Smooth muscle cell (in vitro differentiated cells): ENCODE measurements around the gene KCNAB1. TPM values are rescaled to one million over a fixed set of nuclear protein-coding genes. Genes with fewer than 3 reads are reported as not detected.

ENCODE experiments used
- DNase-seq: peaks from one replicate; lab custom pipeline; 2025; ENCODE audit not compliant: unreplicated experiment; lab: John Stamatoyannopoulos, UW
- H2AFZ ChIP-seq: fragments of 200-600 bp; sonication (generic); 2 replicates; pipeline ENCODE4 v1.6.0; 2016; ENCODE audit warnings: antibody characterized with exemption, low read depth, mild to moderate bottlenecking
- H3F3A ChIP-seq: fragments of 200-600 bp; sonication (generic); 2 replicates; pipeline ENCODE4 v1.6.0; 2017; ENCODE audit warnings: antibody characterized with exemption, low read depth
- H3K27ac ChIP-seq: fragments of 200-600 bp; sonication (generic); 2 replicates; pipeline ENCODE4 v1.5.1; 2016; ENCODE audit warnings: low read depth, mild to moderate bottlenecking
- H3K27me3 ChIP-seq: fragments of 200-600 bp; sonication (generic); 2 replicates; pipeline ENCODE4 v1.6.1; 2016; ENCODE audit warnings: low read depth, mild to moderate bottlenecking
- H3K36me3 ChIP-seq: fragments of 200-600 bp; sonication (generic); 2 replicates; pipeline ENCODE4 v1.5.1; 2016; ENCODE audit warnings: low read depth
- H3K4me1 ChIP-seq: fragments of 200-600 bp; sonication (generic); 2 replicates; pipeline ENCODE4 v1.5.1; 2016; ENCODE audit warnings: low read depth
- H3K4me2 ChIP-seq: fragments of 200-600 bp; sonication (generic); 2 replicates; pipeline ENCODE4 v1.6.0; 2016; ENCODE audit warnings: mild to moderate bottlenecking
- H3K4me3 ChIP-seq: fragments of 200-600 bp; sonication (generic); 2 replicates; pipeline ENCODE4 v1.5.1; 2016; ENCODE audit warnings: mild to moderate bottlenecking
- H3K79me2 ChIP-seq: fragments of 200-600 bp; sonication (generic); 2 replicates; pipeline ENCODE4 v1.6.0; 2016; ENCODE audit warnings: low read depth, mild to moderate bottlenecking
- H3K9ac ChIP-seq: fragments of 200-600 bp; sonication (generic); 2 replicates; pipeline ENCODE4 v1.6.0; 2016; ENCODE audit warnings: low read depth
- H3K9me3 ChIP-seq: fragments of 200-600 bp; sonication (generic); replicated peaks from 2 replicates; pipeline ENCODE4 v1.5.1; 2016; ENCODE audit warnings: low read depth
- H4K20me1 ChIP-seq: fragments of 200-600 bp; sonication (generic); 2 replicates; pipeline ENCODE4 v1.6.0; 2016; ENCODE audit warnings: low read depth
- WGBS: methylation state at CpG from one replicate; pipeline ENCODE4 v1.1.7; 2016; ENCODE audit warnings: low lambda C conversion rate; 5-methylcytosine and 5-hydroxymethylcytosine counted together
- polyA plus RNA-seq: library from polyadenylated mRNA; unstranded; fragments of >200 nt; fragmentation: Nextera tagmentation; extraction: Ambion mirVana; gene quantifications from 2 replicates; pipeline ENCODE4 v1.2.1, GENCODE V29; 2016
- total RNA-seq: library from RNA; depleted of rRNA; stranded (reverse); fragments of >200 nt; gene quantifications from 2 replicates; pipeline ENCODE4 v1.2.3, GENCODE V29; 2014
- TF ChIP-seq, protein P1 (sequence below): fragments of 200-600 bp; sonication (generic); IDR thresholded peaks from 2 replicates; pipeline ENCODE4 v1.5.1; 2017; ENCODE audit warnings: borderline replicate concordance, mild to moderate bottlenecking, antibody characterized with exemption; ENCODE audit not compliant: insufficient read depth, poor library complexity, severe bottlenecking

The KCNAB1 gene
- total and polyA plus RNA-seq, 2 experiments from 2014 or later: 0.36 to 1.0 TPM

DNA sequence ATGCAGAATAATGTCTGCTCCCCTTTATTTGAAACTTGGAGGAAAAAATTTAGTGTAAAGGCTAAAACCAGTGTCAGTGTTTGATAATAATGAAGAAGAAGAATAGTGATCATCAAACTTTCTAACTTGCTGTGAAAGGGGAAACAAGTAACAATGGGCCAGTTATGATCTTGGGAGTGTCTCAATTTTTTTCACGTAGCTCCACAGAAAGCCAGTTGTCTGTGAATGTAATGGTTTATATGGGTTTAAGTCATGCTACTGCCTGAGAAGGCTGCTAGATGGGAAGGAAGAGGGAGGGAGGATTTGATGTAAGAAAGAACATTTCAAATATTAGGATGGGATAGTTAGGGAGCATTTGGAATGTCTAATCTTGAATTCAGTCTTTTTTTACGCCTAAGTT lies 455.7 kb downstream of the KCNAB1 start:
- no peak overlapping the region for H3K4me3 ChIP-seq
- no peak overlapping the region for H2AFZ ChIP-seq
- H3K79me2 ChIP-seq: no peaks in the 10 kb centered on the region
- TF ChIP-seq, protein P1, sequence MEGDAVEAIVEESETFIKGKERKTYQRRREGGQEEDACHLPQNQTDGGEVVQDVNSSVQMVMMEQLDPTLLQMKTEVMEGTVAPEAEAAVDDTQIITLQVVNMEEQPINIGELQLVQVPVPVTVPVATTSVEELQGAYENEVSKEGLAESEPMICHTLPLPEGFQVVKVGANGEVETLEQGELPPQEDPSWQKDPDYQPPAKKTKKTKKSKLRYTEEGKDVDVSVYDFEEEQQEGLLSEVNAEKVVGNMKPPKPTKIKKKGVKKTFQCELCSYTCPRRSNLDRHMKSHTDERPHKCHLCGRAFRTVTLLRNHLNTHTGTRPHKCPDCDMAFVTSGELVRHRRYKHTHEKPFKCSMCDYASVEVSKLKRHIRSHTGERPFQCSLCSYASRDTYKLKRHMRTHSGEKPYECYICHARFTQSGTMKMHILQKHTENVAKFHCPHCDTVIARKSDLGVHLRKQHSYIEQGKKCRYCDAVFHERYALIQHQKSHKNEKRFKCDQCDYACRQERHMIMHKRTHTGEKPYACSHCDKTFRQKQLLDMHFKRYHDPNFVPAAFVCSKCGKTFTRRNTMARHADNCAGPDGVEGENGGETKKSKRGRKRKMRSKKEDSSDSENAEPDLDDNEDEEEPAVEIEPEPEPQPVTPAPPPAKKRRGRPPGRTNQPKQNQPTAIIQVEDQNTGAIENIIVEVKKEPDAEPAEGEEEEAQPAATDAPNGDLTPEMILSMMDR: no peak
- no peaks in the 10 kb centered on the region for H3K4me1 ChIP-seq
- no peaks in the 10 kb centered on the region for H3K36me3 ChIP-seq
- no peak for DNase-seq
- no peaks in the 10 kb centered on the region for H3K9me3 ChIP-seq
- H3K27me3 ChIP-seq: no peaks in the 10 kb centered on the region
- H3K27ac ChIP-seq: no peak overlapping the region
- WGBS: 87% methylated on average over 2 of the region's 2 CpGs
- no peak overlapping the region for H3K4me2 ChIP-seq
- no peak overlapping the region for H3K9ac ChIP-seq
- no peaks in the 10 kb centered on the region for H4K20me1 ChIP-seq
- H3F3A ChIP-seq: no peaks in the 10 kb centered on the region

DNA sequence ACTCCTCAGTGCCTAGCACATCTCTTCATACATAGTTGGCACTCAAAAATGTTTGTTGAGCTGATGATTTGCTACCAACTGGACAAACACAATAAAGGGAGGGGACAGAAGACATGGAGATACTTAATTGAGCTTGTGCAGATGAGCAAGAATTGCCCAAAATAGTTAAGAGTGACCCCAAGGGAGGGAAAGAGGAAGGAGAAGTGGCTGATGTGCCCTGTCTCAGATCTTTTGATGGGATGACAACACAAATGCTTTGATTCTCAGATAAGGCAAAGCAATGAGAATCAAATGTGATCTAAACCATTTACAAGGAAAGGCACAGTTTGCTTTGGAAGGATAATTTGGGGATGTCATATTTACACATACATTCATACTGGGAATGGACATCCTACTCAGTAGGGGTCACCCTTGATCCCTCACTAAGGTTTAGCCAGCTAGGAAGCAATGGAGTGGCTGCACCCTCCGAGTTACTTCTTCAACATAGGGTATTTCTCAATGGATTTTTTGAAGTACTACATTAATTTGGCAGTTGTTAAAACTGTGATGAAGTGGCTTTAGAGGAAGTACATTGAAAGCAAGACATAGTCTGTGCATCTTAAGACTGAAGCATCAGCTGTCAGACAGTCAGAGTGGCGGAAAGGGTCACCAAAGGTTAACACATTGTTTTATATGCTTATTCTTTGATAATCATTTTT lies 456.4 kb downstream of the KCNAB1 start:
- Histone ChIP-seq H2AFZ (no peak overlapping the region), H3F3A (no peaks in the 10 kb centered on the region), H3K4me3 (no peak overlapping the region), H4K20me1 (no peaks in the 10 kb centered on the region), H3K79me2 (no peaks in the 10 kb centered on the region), H3K9me3 (no peaks in the 10 kb centered on the region), H3K4me1 (no peaks in the 10 kb centered on the region), H3K4me2 (no peak overlapping the region), H3K9ac (no peak overlapping the region), H3K27ac (no peak overlapping the region), H3K27me3 (no peaks in the 10 kb centered on the region), H3K36me3 (no peaks in the 10 kb centered on the region)
- no peak for DNase-seq
- 87% methylated on average over 2 of the region's 2 CpGs for WGBS
- TF ChIP-seq, protein P1: no peak

DNA sequence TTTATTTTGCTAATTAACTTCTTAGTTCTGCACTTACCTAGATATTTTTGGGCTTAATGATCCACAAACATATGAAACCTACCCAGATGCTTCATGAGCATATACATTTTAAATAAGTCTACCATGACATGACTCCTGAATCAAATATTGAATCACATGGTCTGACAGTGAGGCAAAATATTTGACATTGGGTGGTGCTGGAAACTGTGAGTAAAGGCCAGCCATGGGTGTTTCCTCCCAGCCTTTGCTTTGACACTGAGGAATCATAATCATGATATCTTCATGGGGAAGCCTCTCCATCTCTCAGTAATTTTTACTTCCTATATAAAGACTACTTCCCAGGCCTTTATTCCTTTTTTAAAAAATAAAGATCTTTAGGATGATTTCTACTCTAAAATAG lies 457.4 kb downstream of the KCNAB1 start:
- Histone ChIP-seq H3K36me3 (no peaks in the 10 kb centered on the region), H3K9ac (no peak overlapping the region), H3K4me2 (no peak overlapping the region), H3K27me3 (no peaks in the 10 kb centered on the region), H3K27ac (no peak overlapping the region), H3K4me3 (no peak overlapping the region), H3K9me3 (no peaks in the 10 kb centered on the region), H3K79me2 (no peaks in the 10 kb centered on the region), H3F3A (no peaks in the 10 kb centered on the region), H4K20me1 (no peaks in the 10 kb centered on the region), H2AFZ (no peak overlapping the region), H3K4me1 (no peaks in the 10 kb centered on the region)
- DNase-seq: no peak
- TF ChIP-seq, protein P1: no peak

DNA sequence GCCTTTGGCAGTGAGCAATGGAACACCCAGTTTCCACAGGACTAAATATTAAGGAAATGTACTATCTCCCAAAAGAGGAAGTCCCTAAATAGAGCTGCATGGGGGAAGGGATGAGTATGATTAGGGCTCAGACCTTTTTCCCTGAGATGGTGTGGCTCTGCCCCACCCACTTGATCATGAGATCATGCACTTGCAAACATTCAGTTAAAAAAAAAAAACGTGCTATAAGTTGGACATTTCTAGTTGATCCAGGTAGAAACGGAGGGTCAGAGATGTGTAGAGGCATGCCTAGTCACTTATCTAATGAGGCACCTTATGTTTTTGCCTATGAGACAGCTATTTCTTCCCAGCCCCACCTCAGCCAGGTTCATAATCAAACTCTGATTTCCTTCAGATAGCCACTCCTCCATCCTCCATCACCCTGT lies 459.1 kb downstream of the KCNAB1 start:
- 72% methylated on average over 2 of the region's 2 CpGs for WGBS
- Histone ChIP-seq H2AFZ (no peak overlapping the region), H4K20me1 (no peaks in the 10 kb centered on the region), H3K9me3 (no peaks in the 10 kb centered on the region), H3K36me3 (no peaks in the 10 kb centered on the region), H3K27ac (no peak overlapping the region), H3F3A (no peaks in the 10 kb centered on the region), H3K4me1 (no peaks in the 10 kb centered on the region), H3K27me3 (no peaks in the 10 kb centered on the region), H3K9ac (no peak overlapping the region), H3K79me2 (no peaks in the 10 kb centered on the region), H3K4me3 (no peak overlapping the region), H3K4me2 (no peak overlapping the region)
- TF ChIP-seq, protein P1: no peak
- DNase-seq: no peak
